22Rv1 (cell line): ENCODE data around the gene VEGFB.
A peak's percentile ranks its signal among the peaks of the same experiment; 100 is the strongest.

ENCODE experiments used
- H3K27ac ChIP-seq: fragments of 450-650 bp; 2 replicates; pipeline ENCODE4 v1.5.1; 2017
- ZFX ChIP-seq: fragments of 450-650 bp; IDR thresholded peaks from 2 replicates; pipeline ENCODE4 v1.6.1; 2017; ENCODE audit warnings: antibody characterized with exemption, borderline replicate concordance
- TF ChIP-seq, protein P1 (sequence below): fragments of 450-650 bp; IDR thresholded peaks from 2 replicates; pipeline ENCODE4 v1.5.1; 2017; ENCODE audit warnings: mild to moderate bottlenecking

Gene VEGFB

DNA sequence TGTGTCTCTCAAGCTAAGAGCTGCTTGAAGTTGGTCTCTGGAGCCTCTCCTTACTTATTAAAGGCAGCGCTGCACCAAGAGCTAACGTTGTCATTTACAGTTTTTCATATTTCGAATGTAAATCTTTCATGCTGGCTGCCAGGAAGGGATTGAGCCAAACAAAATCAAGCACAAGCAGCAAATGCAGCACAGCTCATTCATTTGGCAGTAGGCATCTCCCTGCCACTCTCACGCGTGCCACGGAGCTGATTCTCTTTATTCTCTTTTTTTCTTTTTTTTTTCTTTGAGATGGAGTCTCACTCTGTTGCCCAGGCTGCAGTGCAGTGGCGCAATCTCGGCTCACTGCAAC is 1.4 kb upstream of the VEGFB start:
- H3K27ac ChIP-seq = no peak overlapping the region
- TF ChIP-seq, protein P1, sequence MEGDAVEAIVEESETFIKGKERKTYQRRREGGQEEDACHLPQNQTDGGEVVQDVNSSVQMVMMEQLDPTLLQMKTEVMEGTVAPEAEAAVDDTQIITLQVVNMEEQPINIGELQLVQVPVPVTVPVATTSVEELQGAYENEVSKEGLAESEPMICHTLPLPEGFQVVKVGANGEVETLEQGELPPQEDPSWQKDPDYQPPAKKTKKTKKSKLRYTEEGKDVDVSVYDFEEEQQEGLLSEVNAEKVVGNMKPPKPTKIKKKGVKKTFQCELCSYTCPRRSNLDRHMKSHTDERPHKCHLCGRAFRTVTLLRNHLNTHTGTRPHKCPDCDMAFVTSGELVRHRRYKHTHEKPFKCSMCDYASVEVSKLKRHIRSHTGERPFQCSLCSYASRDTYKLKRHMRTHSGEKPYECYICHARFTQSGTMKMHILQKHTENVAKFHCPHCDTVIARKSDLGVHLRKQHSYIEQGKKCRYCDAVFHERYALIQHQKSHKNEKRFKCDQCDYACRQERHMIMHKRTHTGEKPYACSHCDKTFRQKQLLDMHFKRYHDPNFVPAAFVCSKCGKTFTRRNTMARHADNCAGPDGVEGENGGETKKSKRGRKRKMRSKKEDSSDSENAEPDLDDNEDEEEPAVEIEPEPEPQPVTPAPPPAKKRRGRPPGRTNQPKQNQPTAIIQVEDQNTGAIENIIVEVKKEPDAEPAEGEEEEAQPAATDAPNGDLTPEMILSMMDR = no peak

DNA sequence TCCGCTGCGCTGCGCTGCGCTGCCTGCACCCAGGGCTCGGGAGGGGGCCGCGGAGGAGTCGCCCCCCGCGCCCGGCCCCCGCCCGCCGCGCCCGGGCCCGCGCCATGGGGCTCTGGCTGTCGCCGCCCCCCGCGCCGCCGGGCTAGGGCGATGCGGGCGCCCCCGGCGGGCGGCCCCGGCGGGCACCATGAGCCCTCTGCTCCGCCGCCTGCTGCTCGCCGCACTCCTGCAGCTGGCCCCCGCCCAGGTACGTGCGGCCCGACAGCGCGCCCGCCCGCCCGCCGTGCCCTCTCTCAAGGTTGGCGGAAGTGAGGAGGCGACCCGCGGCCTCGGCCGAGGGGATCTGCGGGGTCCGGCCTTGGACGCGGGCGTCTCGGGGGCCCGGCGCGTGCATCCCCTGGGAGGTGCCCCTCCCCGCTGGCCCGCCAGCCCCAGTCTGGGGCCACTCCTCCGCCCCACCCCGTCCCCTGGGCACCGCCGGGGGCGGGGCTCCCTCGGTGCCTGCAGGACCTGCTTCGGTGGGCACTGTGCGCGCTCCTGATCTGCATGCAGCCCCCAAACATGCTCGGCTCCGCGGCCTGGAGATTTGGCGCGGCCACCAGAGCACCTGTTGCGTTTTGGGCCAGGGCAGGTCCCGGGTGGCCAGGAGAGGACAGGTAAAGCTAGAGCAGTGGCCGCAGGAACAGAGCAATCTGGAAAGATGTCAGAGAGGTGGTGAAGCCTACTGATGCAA is 429 bp downstream of the VEGFB start:
- TF ChIP-seq, protein P1 = peak; percentile 27
- no peak for TF ChIP-seq ZFX
- H3K27ac ChIP-seq = peak overlapping the region; percentile 53

DNA sequence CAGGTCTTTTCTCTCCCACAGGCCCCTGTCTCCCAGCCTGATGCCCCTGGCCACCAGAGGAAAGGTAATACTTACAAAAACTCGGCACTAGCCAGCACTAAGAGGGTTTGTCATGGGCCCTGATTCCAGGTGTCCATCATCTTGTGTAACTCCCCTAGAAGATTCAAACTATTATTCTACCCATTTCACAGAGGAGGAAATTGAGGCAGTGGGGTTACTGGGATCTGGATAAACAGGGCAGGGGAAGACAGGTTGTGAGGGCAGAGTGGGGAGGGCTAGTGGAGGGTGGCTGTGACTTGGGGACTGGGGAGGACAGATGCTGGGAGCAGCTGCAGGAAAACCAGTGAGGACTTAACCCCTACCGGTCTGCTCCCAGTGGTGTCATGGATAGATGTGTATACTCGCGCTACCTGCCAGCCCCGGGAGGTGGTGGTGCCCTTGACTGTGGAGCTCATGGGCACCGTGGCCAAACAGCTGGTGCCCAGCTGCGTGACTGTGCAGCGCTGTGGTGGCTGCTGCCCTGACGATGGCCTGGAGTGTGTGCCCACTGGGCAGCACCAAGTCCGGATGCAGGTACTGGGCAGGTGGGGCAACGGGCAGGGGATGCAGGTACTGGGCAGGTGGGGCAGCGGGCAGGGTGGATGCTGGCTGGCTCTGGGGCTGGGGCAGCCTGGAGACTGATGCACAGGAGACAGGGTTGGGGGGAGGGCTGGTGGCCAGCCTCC is 1.2 kb downstream of the VEGFB start:
- H3K27ac ChIP-seq = peak overlapping the region; percentile 53
- TF ChIP-seq ZFX = no peak
- TF ChIP-seq, protein P1 = no peak

DNA sequence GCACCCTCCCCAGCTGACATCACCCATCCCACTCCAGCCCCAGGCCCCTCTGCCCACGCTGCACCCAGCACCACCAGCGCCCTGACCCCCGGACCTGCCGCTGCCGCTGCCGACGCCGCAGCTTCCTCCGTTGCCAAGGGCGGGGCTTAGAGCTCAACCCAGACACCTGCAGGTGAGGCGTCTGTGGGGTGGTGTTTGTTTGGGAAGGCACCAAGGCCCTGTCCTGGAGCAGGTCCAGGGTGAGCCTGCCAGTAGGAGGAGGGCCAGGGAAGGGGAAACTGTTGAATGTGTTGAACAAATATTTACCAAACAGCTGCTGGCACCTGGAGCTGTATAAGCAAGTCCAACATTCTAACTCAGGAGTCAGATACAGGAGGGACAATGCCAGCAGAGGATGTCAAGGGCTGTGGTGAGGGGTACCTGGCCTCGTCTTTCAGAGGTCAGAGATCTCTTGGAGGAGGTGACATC is 3.1 kb downstream of the VEGFB start:
- H3K27ac ChIP-seq = 0 out of 2 replicates have a peak overlapping the region, but pooled peaks have one; percentile 30
- TF ChIP-seq, protein P1 = no peak
- no peak for TF ChIP-seq ZFX

DNA sequence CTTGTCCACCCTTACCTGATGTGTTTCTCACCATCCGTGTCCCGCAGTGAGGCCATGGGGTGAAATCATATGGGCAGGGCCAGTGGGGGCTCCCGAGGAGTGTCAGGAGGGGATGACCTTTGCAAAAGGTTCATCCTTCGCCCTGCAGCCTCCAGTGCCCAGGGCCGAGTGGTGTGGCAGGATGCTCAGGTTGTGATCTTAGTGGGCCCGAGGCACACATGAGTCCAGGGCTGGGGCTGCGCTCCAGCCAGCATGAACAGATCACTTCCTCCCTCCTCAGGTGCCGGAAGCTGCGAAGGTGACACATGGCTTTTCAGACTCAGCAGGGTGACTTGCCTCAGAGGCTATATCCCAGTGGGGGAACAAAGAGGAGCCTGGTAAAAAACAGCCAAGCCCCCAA is 3.7 kb downstream of the VEGFB start:
- TF ChIP-seq ZFX = no peak
- TF ChIP-seq, protein P1 = no peak
- 0 out of 2 replicates have a peak overlapping the region, but pooled peaks have one; percentile 30 for H3K27ac ChIP-seq

DNA sequence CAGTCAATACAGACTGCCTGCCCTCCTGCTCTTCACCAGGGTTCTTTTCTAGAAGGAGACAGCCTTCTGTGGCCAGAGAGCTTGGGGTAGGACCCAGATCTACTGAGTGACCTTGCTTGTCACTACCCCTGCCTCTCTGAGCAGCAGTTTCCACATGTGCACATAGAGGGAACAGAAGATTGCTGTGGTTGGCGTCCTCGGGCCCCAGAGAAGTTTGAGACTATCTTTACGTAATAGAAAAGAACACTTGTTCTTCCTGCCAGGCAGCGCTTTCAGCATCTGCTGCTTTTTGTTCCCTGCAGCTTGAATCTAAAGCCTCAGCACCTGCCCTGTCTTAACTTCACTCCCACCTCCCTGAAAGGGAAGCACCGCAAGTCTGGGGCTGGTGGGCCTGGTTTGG is 4.6 kb downstream of the VEGFB start:
- TF ChIP-seq, protein P1 = no peak
- no peak for TF ChIP-seq ZFX
- no peak overlapping the region for H3K27ac ChIP-seq
